Stimulated activated CD4-positive, alpha-beta T cell treated with anti-CD3 and anti-CD28 coated beads, TNF-alpha, amount 100 ng/mL, for 4 hours (primary cell): ENCODE results near the gene ATF3.
"Not testable (repeated sequence)": the region's sequence is repeated elsewhere in the genome, so short reads cannot be mapped to it uniquely, and the experiment has no call there.

Experiments used
- DNase-seq, 3 experiments: peaks; one replicate each; pipeline ENCODE4 v3.0.0-alpha.2; 2020; ENCODE audit warnings: low read depth in 3 of 3

Gene ATF3

DNA sequence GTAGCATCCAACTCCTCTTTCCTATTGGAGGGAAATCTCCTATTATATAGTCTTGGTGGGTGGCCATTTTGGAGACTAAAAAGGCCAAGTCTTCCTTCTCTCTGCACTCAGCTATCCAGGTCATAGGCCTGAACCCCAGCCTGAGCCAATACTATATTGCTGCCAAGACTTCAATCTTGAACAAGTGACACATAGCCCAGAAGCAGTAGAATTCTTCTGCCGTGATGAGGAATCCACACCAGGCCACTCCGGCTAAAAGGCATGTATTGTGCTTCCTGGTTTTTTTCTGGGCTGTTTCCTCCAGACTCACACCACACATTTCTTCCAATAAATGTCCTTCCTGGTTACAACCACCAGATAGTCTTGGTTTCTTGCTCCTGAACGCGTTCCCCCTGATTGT is 43.0 kb downstream of the ATF3 start:
- no peak for DNase-seq

DNA sequence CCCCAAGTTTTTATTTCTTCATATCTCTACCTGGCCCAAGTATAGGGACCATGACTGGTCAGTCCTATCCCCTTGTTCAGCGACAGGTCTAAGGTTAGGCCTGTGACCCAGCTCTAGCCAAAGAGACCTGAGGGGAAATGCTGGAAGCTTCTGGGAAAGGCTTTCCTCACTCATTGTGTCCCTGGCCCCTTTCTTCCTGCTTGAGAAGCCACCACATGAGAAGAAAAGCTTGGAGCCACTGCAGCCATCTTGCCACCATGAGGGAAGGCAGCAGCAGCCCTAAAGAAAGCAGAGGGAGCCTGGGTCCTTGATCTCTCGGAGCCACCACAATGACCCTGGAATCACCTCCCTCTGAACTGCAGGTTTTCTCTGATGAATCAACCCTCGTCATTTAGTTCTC is 43.4 kb downstream of the ATF3 start:
- DNase-seq = no peak

DNA sequence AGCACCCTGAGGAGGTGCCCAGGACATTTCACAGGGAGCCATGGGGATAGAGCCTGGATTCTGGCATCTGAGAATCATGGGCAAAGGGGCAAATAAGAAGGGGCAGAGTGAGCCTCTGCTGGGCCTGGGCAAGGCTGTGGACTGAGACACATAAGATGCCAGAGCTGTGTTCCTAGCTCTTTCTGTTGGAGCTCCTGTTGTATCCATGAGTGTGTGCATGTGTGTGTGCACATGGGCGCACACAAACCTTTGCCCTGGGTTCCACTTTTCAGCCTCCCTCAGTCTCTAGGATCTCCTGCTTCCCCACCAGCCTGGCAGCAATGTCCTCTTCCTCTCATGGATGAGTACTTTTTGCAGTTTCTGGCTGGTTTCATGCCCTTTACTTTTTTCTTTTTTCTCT is 44.0 kb downstream of the ATF3 start:
- DNase-seq = no peak

DNA sequence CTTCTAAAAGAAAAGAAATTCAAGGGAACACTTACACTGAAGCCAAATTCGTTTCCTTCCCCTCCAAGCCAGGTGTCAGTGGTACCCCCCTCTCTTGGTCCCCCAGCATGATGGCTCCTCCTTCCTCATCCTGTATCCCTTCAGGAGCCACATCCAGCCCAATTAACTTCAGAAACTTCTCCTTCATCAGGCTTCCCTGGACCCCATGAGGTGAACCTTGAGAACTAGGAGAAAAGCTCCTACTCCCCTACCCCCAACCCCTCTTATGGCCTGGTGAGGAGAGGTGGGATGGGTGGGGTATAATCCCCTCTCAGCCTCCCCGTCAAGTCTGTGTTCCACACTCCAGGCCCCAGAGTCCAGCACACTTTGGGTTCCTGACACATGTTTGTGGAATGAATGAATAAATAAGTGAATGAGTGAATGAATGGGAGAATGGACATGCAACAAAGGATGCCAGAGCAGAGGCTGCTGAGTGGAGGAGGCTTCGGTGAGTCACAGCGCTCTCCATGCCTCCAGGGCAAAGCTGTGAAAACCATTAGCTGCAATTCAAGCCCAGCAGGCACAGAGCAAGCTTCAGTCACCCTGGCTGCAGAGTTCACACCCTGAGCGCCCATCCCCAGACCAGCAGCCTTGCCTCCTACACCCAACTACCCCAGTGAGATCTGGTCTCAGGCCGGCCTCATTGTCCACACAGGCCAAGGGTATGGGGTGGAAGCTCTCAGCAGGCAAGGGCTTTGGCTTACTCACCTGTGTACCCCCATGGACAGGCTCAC is 47.3 kb downstream of the ATF3 start:
- no peak for DNase-seq

DNA sequence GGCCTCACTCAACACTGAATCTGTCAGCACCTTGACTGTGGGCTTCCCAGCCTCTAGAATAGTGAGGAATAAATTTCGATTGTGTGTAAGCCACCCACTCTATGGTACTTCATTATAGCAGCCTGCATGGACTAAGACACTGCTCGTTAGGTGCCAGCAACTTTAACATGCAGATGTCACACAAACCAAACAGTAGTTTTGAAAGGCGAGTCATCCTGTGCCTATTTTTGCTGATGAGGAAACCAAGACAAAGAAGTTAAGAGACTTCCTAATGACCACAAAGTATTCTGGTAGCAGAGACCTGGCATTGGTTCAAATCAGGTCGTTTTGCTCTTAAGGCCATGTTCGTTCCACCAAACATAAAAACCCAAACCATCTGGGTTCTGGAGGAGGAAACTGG is 48.2 kb downstream of the ATF3 start:
- no peak for DNase-seq

DNA sequence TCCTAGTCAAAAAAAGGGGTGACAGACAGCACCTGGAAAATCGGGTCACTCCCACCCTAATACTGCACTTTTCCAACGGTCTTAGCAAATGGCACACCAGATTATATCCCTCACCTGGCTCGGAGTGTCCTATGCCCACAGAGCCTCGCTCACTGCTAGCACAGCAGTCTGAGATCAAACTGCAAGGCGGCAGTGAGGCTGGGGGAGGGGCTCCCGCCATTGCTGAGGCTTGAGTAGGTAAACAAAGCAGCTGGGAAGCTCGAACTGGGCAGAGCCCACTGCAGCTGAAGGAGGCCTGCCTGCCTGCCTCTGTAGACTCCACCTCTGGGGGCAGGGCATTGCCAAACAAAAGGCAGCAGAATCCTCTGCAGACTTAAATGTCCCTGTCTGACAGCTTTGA is 49.7 kb downstream of the ATF3 start:
- not testable (repeated sequence) for DNase-seq

DNA sequence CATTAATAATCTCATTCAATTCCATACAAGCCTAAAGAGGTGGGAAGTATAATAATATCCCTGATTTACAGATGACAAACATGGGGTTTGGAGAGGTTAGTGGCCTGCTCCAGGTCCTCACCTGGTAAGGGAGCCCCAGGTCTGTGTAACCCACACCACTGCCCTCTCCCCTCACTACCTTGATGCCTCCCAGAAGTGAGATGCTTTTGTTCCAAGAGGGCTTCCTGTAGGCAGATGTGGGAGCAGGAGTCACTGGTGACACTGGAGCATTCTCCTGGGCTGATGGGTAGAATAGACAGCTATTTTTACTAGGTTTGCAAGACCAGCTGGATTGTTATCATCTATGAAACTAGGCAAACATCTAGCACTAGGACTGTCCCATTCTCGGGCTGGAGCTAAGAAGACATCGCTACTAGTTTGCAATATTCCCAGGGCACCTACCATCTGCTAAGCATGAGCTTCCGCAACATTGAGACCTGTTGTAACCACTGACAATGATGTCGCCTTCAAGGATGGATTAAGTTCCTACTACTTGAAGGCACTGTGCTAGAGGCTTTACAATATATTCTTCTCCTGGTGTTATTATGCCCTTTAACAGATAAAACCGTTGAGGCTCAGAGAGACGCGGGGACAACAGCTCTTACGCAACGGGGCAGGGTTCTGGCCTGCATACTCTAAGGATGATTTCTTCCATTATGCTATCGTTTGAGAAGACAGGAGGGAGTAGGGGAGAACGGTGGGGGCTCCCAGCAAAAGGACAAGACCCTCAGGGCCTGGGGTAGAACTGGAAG is 56.0 kb downstream of the ATF3 start:
- no peak for DNase-seq

DNA sequence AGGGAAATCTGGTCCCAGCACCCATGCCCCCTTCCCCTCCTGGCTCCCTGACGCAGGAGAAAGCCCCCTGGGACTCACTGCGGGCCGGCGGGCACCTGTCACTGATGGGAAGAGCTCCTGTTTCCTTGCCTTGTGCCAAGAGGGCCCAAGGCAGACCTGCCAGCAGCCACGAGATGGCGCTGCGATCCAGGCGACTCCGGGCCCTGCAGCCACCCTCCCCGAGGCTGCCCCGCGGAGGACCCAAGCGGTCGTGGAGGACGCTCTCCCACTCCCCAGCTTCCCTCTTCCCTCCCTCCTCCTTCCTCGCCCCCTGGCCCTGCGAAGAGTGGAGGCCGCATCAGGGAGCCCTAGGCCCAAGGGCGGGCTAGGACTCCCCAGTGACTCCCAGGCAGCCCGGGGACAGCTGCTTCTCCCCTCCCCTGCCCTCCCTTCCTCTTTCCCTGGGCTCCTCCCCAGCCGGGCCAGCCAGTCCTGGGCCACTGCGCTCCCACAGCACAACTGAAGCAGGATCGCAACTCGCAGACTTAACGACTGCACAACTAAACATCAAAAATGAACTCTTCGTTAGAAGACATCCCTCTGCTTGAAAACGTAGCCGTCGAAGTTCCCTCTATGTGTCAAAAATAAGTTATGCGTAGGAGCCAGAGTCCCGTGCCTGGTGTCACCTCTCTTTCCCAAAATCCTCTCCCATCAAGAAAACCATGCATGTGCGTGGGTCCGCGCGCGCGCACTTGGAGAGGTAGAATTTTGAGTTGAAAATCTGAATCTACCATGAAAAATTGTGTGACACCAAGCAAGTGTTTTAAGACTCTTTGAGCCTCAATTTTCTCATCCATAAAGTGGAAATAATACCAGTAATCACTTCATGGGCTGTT is 56.9 kb downstream of the ATF3 start:
- peak; percentile 66 to 75 (median 66) for DNase-seq

DNA sequence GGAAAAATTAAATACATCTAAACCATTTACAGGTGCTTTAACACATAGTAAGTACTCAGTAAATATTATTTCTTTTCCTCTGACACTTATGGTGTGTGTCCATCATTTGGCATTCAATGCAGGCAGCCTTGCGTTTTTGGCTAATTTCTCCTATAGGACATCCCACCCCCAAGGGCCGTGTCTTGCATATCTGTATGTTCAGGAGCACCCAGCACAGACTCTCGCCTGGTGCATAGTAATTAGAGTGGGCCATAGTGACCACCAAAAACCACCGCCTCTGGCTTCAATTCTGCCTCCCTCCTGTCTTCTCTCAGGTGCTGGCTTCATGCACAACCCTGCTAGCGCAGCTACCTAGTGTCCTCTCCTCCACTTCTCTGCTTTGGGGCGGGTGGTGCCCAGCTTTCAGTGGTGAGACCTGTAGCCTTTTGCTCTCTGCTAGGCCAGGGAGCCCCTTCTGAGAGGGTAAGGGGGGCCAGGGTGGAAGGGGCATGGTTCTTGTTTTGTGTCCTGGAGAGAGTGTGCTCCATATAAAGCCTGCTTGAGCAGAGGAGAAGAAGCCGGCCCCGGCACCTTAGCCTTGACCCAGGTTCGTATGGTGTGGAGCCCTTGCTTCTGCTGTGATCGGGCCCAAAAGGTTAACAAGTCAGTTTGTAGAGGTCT is 57.7 kb downstream of the ATF3 start:
- no peak for DNase-seq

DNA sequence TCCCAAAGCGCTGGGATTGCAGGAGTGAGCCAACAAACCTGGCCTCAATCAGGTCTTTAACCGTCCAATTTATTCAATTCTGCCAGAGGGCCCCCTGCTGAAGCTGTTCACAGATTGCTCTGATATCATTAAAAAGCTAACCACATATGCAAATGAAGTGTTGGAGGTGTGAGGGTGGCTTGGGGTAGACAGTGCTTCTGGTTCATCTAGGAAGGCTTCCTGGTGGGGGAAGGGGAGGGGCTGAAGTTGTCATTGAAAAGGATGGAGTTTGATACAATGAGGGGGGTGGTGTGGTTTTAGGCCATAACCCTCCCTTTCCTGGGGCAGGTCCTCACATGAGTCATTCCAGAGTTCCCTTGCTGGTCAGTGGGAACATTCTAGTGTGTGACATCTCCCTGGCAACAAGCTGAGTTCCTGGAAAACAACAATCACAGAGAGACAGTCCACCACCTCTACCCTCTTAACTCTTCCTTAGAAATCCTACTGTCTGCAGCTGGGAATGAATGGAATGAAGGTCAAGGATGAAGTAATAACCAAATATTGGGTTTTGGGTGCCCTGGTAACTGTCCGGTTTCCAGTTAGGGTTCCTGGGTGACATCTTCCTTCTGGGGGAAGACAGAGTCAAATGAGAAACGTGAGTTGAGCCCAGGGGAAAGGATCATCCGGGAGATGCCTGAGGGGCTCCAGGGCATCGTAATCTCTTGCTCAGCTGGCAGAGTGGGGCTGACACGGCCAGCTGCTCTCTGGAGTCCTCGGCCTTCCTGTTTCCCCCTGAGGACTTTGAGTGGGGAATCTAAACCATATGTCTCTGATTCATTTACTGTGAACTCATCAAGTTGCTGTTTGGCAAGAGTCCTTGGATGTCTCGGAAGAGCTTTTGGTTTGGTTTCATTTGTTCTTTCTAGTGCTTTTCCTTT is 58.9 kb downstream of the ATF3 start:
- no peak for DNase-seq

DNA sequence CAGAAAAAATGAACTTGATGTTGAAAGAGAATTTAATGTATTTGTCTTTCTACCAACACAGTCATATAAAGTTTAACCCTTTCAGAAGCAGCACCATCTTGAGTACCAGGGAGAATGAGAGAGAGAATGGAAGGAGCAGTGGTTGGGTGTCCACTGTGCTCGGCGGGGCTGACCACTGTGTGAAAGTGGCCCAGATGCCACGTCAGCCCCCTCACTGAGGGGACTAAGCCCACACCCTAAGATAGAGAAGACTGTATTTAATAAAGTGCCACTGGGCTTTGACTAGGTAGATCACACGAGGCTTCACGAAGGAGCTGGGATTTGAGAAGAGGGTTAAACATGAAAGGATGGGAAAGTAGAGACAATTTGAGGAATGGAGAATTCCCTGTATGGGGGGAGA is 59.9 kb downstream of the ATF3 start:
- no peak for DNase-seq

DNA sequence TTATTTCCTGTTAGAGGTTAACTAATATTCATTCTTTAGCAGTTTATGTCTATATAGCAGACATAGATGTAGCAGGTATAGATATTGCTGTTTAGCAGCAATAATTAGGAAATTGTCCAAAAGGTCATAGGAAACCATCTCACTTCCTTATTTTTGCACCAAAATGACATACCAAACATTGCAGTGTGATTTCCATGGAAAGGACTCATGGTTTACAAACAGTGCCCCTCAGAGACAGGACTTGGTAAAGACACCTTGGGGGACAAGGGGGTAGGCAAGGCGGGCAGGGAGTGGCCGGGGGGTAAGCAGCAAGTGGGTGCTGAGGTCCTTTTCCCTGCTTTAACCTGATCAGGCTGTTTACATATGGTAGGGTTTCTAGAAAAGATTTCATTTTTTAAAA is 60.5 kb downstream of the ATF3 start:
- no peak for DNase-seq

DNA sequence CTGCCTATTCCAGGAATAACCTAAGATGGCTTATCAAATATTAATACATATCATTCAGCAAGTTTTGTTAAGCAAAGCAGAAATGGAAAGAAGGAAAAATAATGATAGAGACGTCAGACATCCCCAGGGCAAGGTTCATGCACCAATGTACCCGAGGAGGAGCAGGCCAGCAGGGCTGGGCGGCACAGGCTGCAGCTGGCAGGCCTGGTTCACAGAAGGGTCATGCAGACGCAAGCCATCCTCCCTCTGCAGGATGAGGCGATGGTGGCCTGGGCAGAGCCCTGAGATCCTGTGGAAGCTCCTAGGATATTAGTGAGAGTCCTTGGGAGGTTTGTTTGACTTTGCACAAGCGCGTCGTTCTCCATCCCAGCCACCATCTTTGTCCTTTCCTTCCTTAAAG is 61.0 kb downstream of the ATF3 start:
- DNase-seq = no peak

DNA sequence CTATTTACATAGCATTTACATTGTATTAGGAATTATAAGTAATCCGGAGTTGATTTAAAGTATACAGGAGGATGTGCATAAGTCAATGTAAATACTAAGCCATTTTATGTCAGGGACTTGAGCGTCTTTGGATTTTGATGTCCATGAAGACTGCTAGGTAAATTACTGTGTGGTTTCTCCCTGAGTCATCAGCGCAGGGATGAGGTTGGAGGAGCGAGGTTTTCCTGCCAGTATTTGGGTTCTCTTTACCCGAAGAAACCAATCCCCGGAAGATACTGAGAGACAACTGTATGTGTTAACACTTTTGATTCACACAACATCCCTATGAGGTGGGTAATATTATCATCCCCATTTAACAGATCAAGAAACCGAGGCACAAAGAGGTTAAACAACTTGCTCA is 61.7 kb downstream of the ATF3 start:
- DNase-seq = no peak
